ENCODE results near the gene NEGR1. TPM values are rescaled to one million over a fixed set of nuclear protein-coding genes. Genes with fewer than 3 reads are reported as not detected.

NEGR1 gene
- total RNA-seq, 1 donor from 2014 or later = 8.6 TPM

GRCh38 chr1:71526824-71527223 lies 755.5 kb downstream of the NEGR1 start:
- no peaks in the 10 kb centered on the region for H3K36me3 Mint-ChIP-seq (ENCODE audit: low read depth, unreplicated experiment)
- H3K4me3 Mint-ChIP-seq (ENCODE audit: unreplicated experiment) = no peak overlapping the region
- DNase-seq (ENCODE audit: low read depth) = no peak

GRCh38 chr1:71522721-71523120 lies 759.6 kb downstream of the NEGR1 start:
- Histone ChIP-seq H3K27me3 (ENCODE audit: insufficient read depth, low read length) (no peaks in the 10 kb centered on the region), H3K79me2 (ENCODE audit: insufficient read depth, low read length) (no peaks in the 10 kb centered on the region), H3K4me1 (ENCODE audit: insufficient read depth, low read length) (no peaks in the 10 kb centered on the region), H3K4me3 (ENCODE audit: insufficient read depth, low read depth, low read length) (no peak overlapping the region), H2AFZ (ENCODE audit: low read depth, low read length) (no peak overlapping the region), H3K4me2 (ENCODE audit: low read length) (no peak overlapping the region), H4K20me1 (ENCODE audit: insufficient read depth, low read length) (no peaks in the 10 kb centered on the region), H3K9me3 (ENCODE audit: insufficient read depth, low read depth, low read length) (no peaks in the 10 kb centered on the region), H3K9ac (ENCODE audit: low read length) (no peak overlapping the region), H3K27ac (ENCODE audit: low read depth, low read length) (no peak overlapping the region), H3K36me3 (ENCODE audit: insufficient read depth, low read length) (no peaks in the 10 kb centered on the region)
- no peak overlapping the region for H3K27ac Mint-ChIP-seq (ENCODE audit: unreplicated experiment)
- H3K4me1 Mint-ChIP-seq (ENCODE audit: low read depth, unreplicated experiment) = no peaks in the 10 kb centered on the region
- DNase-seq (ENCODE audit: low read depth) (no peak), FAIRE-seq (no peak)
- H3K4me3 Mint-ChIP-seq (ENCODE audit: unreplicated experiment) = no peak overlapping the region
- no peaks in the 10 kb centered on the region for H3K27me3 Mint-ChIP-seq (ENCODE audit: low read depth, unreplicated experiment)
- no peaks in the 10 kb centered on the region for H3K9me3 Mint-ChIP-seq (ENCODE audit: unreplicated experiment)
- no peaks in the 10 kb centered on the region for H3K36me3 Mint-ChIP-seq (ENCODE audit: low read depth, unreplicated experiment)
- TF ChIP-seq EZH2 (IDR thresholded peaks at IDR 0.05; ENCODE audit: insufficient read depth, low read length) = no peak
- TF ChIP-seq CTCF (IDR thresholded peaks at IDR 0.05; ENCODE audit: insufficient read depth, low read depth, low read length) = no peak

More at GRCh38 chr1:71526824-71527223, 755.5 kb downstream of the NEGR1 start:
- Histone ChIP-seq H3K4me3 (ENCODE audit: insufficient read depth, low read depth, low read length) (no peak overlapping the region), H3K9me3 (ENCODE audit: insufficient read depth, low read depth, low read length) (no peaks in the 10 kb centered on the region), H3K4me1 (ENCODE audit: insufficient read depth, low read length) (no peaks in the 10 kb centered on the region), H2AFZ (ENCODE audit: low read depth, low read length) (no peak overlapping the region), H3K9ac (ENCODE audit: low read length) (no peak overlapping the region), H3K27ac (ENCODE audit: low read depth, low read length) (no peak overlapping the region), H3K4me2 (ENCODE audit: low read length) (no peak overlapping the region), H3K36me3 (ENCODE audit: insufficient read depth, low read length) (no peaks in the 10 kb centered on the region), H3K27me3 (ENCODE audit: insufficient read depth, low read length) (no peaks in the 10 kb centered on the region), H3K79me2 (ENCODE audit: insufficient read depth, low read length) (no peaks in the 10 kb centered on the region), H4K20me1 (ENCODE audit: insufficient read depth, low read length) (no peaks in the 10 kb centered on the region)
- H3K4me1 Mint-ChIP-seq (ENCODE audit: low read depth, unreplicated experiment) = no peaks in the 10 kb centered on the region
- no peaks in the 10 kb centered on the region for H3K9me3 Mint-ChIP-seq (ENCODE audit: unreplicated experiment)
- no peak overlapping the region for H3K27ac Mint-ChIP-seq (ENCODE audit: unreplicated experiment)
- TF ChIP-seq CTCF (IDR thresholded peaks at IDR 0.05; ENCODE audit: insufficient read depth, low read depth, low read length) (no peak), EZH2 (IDR thresholded peaks at IDR 0.05; ENCODE audit: insufficient read depth, low read length) (no peak)
- H3K27me3 Mint-ChIP-seq (ENCODE audit: low read depth, unreplicated experiment) = no peaks in the 10 kb centered on the region
- FAIRE-seq = no peak

GRCh38 chr1:71521655-71522264 lies 760.6 kb downstream of the NEGR1 start:
- DNase-seq (ENCODE audit: low read depth) = peak; percentile 6
- no peak overlapping the region for H3K27ac Mint-ChIP-seq (ENCODE audit: unreplicated experiment)
- TF ChIP-seq CTCF (IDR thresholded peaks at IDR 0.05; ENCODE audit: insufficient read depth, low read depth, low read length) = peak; percentile 46
- no peak for TF ChIP-seq EZH2 (IDR thresholded peaks at IDR 0.05; ENCODE audit: insufficient read depth, low read length)
- peak; percentile 45 for FAIRE-seq
- no peaks in the 10 kb centered on the region for H3K27me3 ChIP-seq (ENCODE audit: insufficient read depth, low read length)
- H3K27ac ChIP-seq (ENCODE audit: low read depth, low read length) = no peak overlapping the region
- no peaks in the 10 kb centered on the region for H3K79me2 ChIP-seq (ENCODE audit: insufficient read depth, low read length)
- no peaks in the 10 kb centered on the region for H3K36me3 Mint-ChIP-seq (ENCODE audit: low read depth, unreplicated experiment)
- H2AFZ ChIP-seq (ENCODE audit: low read depth, low read length) = no peak overlapping the region
- no peaks in the 10 kb centered on the region for H3K9me3 ChIP-seq (ENCODE audit: insufficient read depth, low read depth, low read length)
- H3K9me3 Mint-ChIP-seq (ENCODE audit: unreplicated experiment) = no peaks in the 10 kb centered on the region
- no peaks in the 10 kb centered on the region for H4K20me1 ChIP-seq (ENCODE audit: insufficient read depth, low read length)
- no peaks in the 10 kb centered on the region for H3K36me3 ChIP-seq (ENCODE audit: insufficient read depth, low read length)
- no peak overlapping the region for H3K4me3 ChIP-seq (ENCODE audit: insufficient read depth, low read depth, low read length)
- H3K9ac ChIP-seq (ENCODE audit: low read length) = no peak overlapping the region
- no peak overlapping the region for H3K4me3 Mint-ChIP-seq (ENCODE audit: unreplicated experiment)
- H3K4me2 ChIP-seq (ENCODE audit: low read length) = no peak overlapping the region
- H3K4me1 Mint-ChIP-seq (ENCODE audit: low read depth, unreplicated experiment) = no peaks in the 10 kb centered on the region
- no peaks in the 10 kb centered on the region for H3K4me1 ChIP-seq (ENCODE audit: insufficient read depth, low read length)
- H3K27me3 Mint-ChIP-seq (ENCODE audit: low read depth, unreplicated experiment) = no peaks in the 10 kb centered on the region
